ENCODE results near the gene FAM174B. TPM values are rescaled to one million over a fixed set of nuclear protein-coding genes. Genes with fewer than 3 reads are reported as not detected.

Gene FAM174B
- total and polyA plus RNA-seq, 11 donors = 6.8 to 22.2 (median 12.1) TPM

GRCh38 chr15:92663250-92663951 lies 7.8 kb upstream of the FAM174B start:
- ATAC-seq (no peak), DNase-seq (no peak)
- TF ChIP-seq, protein P1, sequence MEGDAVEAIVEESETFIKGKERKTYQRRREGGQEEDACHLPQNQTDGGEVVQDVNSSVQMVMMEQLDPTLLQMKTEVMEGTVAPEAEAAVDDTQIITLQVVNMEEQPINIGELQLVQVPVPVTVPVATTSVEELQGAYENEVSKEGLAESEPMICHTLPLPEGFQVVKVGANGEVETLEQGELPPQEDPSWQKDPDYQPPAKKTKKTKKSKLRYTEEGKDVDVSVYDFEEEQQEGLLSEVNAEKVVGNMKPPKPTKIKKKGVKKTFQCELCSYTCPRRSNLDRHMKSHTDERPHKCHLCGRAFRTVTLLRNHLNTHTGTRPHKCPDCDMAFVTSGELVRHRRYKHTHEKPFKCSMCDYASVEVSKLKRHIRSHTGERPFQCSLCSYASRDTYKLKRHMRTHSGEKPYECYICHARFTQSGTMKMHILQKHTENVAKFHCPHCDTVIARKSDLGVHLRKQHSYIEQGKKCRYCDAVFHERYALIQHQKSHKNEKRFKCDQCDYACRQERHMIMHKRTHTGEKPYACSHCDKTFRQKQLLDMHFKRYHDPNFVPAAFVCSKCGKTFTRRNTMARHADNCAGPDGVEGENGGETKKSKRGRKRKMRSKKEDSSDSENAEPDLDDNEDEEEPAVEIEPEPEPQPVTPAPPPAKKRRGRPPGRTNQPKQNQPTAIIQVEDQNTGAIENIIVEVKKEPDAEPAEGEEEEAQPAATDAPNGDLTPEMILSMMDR (IDR thresholded peaks at IDR 0.05) = no peak
- no peak for TF ChIP-seq POLR2A (IDR thresholded peaks at IDR 0.05)
- intact Hi-C loops (cut with DNase I) = loop anchor here in 1 of 10 donors (10.0 kb wide), 1 partner anchor 49 kb away; no protein-coding TSS in a partner anchor
- Histone ChIP-seq H3K4me1 (peaks cover 10 to 46% (median 32%) of the 10 kb centered on the region in 12 donors), H3K27ac (no peak overlapping the region), H3K27me3 (no peaks in the 10 kb centered on the region), H3K4me3 (no peak overlapping the region), H3K36me3 (no peaks in the 10 kb centered on the region), H3K9me3 (no peaks in the 10 kb centered on the region)
- 85 to 96% (median 92%) methylated on average over 12 to 13 of the region's 13 CpGs for WGBS, 4 donors

DNA sequence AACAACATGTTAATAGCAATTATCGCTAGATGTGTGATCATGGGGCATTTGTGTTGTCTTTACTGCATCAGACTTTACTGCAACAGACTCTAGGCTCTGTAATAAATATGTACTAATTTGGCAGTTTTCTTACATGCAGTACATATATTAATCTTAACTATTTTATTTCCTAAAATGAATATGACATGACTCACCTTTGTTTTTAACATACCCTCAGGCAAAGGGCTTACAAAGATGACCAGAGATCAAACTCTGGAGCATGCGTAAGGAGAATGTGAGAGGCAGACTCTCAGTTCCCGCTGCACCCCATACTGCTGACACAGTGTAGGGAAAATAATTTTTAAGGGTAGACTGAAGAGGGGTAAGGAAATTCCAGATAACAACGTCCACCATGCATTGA lies 7.2 kb upstream of the FAM174B start:
- WGBS, 4 donors = 89 to 93% (median 91%) methylated on average over 4 of the region's 4 CpGs
- TF ChIP-seq, protein P1 (IDR thresholded peaks at IDR 0.05) = no peak
- TF ChIP-seq POLR2A (IDR thresholded peaks at IDR 0.05) = no peak

DNA sequence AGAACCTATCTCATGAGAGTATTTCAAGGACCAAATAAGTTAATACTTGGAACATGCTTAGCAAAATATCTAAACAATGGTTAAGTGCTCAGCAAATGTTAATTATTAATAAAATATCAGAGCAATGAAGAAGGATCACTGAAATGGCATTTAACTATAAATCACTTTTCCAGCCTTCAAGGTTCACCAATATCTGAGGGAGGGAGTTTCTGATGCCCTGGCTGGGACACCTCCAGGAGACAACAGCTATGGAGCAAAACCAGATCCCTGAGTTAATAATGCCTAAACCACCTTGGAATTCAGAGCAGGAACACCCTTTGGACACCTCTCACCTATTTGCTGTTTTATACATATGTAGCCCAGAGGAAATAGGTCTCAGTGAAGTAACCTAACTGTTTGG lies 6.4 kb upstream of the FAM174B start:
- no peak overlapping the region for H3K27ac ChIP-seq
- no peak for TF ChIP-seq POLR2A (IDR thresholded peaks at IDR 0.05)
- TF ChIP-seq, protein P1 (IDR thresholded peaks at IDR 0.05) = no peak
- H3K9me3 ChIP-seq = no peaks in the 10 kb centered on the region
- peaks cover 10 to 32% (median 25%) of the 10 kb centered on the region in 12 donors for H3K4me1 ChIP-seq
- no peak overlapping the region for H3K4me3 ChIP-seq
- ATAC-seq (no peak), DNase-seq (no peak)
- no peaks in the 10 kb centered on the region for H3K36me3 ChIP-seq
- intact Hi-C loops (cut with DNase I) = loop anchor here in 1 of 10 donors (10.0 kb wide), 1 partner anchor 47 kb away; no protein-coding TSS in a partner anchor
- peaks cover 0 to 6% (median 0%) of the 10 kb centered on the region in 9 donors for H3K27me3 ChIP-seq

More for the DNA sequence above, 7.2 kb upstream of the FAM174B start:
- Histone ChIP-seq H3K27ac (no peak overlapping the region), H3K9me3 (no peaks in the 10 kb centered on the region), H3K4me1 (peaks cover 10 to 40% (median 32%) of the 10 kb centered on the region in 12 donors), H3K4me3 (no peak overlapping the region), H3K36me3 (no peaks in the 10 kb centered on the region), H3K27me3 (peaks cover 0 to 1% (median 0%) of the 10 kb centered on the region in 9 donors)
- intact Hi-C loops (cut with DNase I) = loop anchor here in 1 of 10 donors (10.0 kb wide), 1 partner anchor 48 kb away; no protein-coding TSS in a partner anchor
- ATAC-seq = no peak
- DNase-seq = no peak

DNA sequence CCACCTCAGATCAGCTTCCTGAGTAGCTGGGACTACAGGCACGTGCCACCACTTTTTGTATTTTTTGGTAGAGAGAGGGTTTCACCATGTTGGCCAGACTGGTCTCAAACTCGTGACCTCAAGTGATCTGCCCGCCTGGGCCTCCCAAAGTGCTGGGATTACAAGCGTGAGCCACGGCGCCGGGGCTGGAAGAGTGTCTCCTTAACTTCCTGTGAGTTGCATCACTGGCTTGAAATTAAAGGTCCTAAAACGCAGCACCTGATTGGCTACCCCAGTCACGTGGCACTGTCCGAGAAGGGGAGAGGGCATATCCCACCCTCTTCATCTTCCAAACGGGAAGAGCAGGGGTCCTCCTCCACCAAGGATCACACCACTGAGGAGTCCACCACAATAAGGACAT lies 5.5 kb upstream of the FAM174B start:
- no peak overlapping the region for H3K4me3 ChIP-seq
- peaks cover 0 to 15% (median 0%) of the 10 kb centered on the region in 9 donors for H3K27me3 ChIP-seq
- no peaks in the 10 kb centered on the region for H3K36me3 ChIP-seq
- H3K9me3 ChIP-seq = no peaks in the 10 kb centered on the region
- ATAC-seq (no peak), DNase-seq (no peak)
- H3K27ac ChIP-seq = no peak overlapping the region
- no peak for TF ChIP-seq POLR2A (IDR thresholded peaks at IDR 0.05)
- TF ChIP-seq, protein P1 (IDR thresholded peaks at IDR 0.05) = no peak
- H3K4me1 ChIP-seq = peaks cover 6 to 25% (median 17%) of the 10 kb centered on the region in 12 donors
- intact Hi-C loops (cut with DNase I) = loop anchor here in 1 of 10 donors (10.0 kb wide), 1 partner anchor 46 kb away; no protein-coding TSS in a partner anchor
- WGBS, 4 donors = 91 to 97% (median 92%) methylated on average over 11 of the region's 11 CpGs

All from heart left ventricle (tissue), 16 donors.